Parathyroid adenoma (tissue), 2 donors: ENCODE results near the gene MFN2.

Source experiments
- H2AFZ ChIP-seq: fragments of 300-600 bp; sonication (generic); one replicate; pipeline ENCODE4 v1.7.0; 2017; ENCODE audit warnings: antibody characterized with exemption, mild to moderate bottlenecking
- H3K27ac ChIP-seq: fragments of 300-600 bp; sonication (generic); one replicate; pipeline ENCODE4 v1.7.0; 2017
- H3K27me3 ChIP-seq: fragments of 300-600 bp; sonication (generic); one replicate; pipeline ENCODE4 v1.7.0; 2017; ENCODE audit warnings: low read length; ENCODE audit not compliant: control insufficient read depth, insufficient read depth
- H3K36me3 ChIP-seq: fragments of 300-600 bp; sonication (generic); one replicate; pipeline ENCODE4 v1.7.0; 2017; ENCODE audit warnings: low read length; ENCODE audit not compliant: control insufficient read depth, insufficient read depth
- H3K4me1 ChIP-seq: fragments of 300-600 bp; sonication (generic); one replicate; pipeline ENCODE4 v1.7.0; 2017; ENCODE audit warnings: control low read depth
- H3K4me2 ChIP-seq: fragments of 300-600 bp; sonication (generic); one replicate; pipeline ENCODE4 v1.7.0; 2017; ENCODE audit warnings: low read length
- H3K4me3 ChIP-seq: fragments of 300-600 bp; sonication (generic); one replicate; pipeline ENCODE4 v1.7.0; 2017; ENCODE audit warnings: low read depth, low read length
- H3K79me2 ChIP-seq: fragments of 300-600 bp; sonication (generic); one replicate; pipeline ENCODE4 v1.7.0; 2017; ENCODE audit warnings: control low read depth
- H3K9ac ChIP-seq: fragments of 300-600 bp; sonication (generic); one replicate; pipeline ENCODE4 v1.7.0; 2017; ENCODE audit warnings: mild to moderate bottlenecking
- H3K9me3 ChIP-seq: fragments of 300-600 bp; sonication (generic); one replicate; pipeline ENCODE4 v1.7.0; 2017; ENCODE audit warnings: low read length; ENCODE audit not compliant: control insufficient read depth
- TF ChIP-seq, protein P1 (sequence below): fragments of 300-600 bp; sonication (generic); IDR thresholded peaks from one replicate; pipeline ENCODE4 v1.7.0; 2017; ENCODE audit warnings: antibody characterized with exemption, mild to moderate bottlenecking
- donor health status: primary hyperparathyroidism.

Gene MFN2

DNA sequence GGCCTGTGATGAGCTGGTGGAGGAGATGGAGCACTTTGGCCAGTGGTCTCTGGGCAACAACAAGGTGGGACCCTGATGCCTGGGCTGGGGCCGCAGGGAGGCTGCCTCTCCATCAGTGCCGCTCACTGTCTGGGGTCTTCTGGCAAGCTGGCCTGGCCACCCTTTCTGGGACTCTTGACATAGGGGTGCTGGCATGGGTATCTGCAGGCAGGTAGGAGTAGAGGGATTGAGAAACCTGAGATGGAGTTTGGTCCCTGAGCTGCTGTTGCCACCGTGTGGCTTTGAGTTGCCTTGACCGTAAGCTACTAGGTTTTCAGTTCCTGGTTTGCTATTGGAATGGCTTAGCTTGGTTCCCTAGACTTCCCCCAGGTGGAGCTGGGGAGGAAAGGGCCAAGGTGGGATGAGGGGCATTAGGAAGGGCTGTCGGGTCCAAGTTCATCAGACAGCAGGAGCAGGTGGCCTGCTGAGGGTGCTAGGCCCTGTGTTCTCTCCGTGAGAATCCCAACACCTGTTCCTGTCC, 13.2 kb upstream of the MFN2 start:
- H3K27ac ChIP-seq: no peak overlapping the region
- H3K36me3 ChIP-seq: no peaks in the 10 kb centered on the region

DNA sequence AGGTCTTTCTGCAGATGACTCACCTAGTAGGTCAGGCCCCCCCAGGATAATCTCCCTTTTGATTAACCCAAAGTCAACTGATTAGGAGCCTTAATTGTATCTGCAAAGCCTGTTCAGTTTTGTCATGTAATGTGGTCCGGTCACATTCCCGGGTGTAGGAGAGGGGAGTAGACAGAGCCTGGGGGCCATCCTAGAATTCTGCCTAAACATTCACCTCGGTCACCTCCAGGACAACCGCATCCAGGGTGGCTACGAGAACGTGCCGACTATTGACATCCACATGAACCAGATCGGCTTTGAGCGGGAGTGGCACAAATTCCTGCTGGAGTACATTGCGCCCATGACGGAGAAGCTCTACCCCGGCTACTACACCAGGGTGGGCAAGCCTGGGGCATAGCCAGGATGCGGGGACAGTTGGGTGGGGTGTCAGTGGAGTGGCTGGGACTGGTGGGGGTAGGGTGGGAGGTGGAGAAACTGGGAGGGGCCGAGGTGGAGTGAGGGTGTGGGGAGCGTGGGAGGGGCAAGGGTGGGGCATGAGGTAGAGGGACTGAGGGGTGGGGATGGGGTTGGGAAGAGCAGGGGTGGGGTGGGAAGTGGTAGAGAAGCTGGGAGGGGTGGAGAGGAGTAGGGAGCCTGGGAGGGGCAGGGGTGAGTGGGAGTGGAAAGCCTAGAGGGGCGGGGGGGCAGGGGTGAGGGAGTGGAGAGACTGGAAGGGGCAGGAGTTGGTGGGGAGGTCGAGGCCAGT, 9.6 kb upstream of the MFN2 start:
- no peaks in the 10 kb centered on the region for H3K9me3 ChIP-seq
- no peaks in the 10 kb centered on the region for H3K79me2 ChIP-seq
- no peak overlapping the region for H3K4me2 ChIP-seq
- no peak overlapping the region for H2AFZ ChIP-seq
- TF ChIP-seq, protein P1, sequence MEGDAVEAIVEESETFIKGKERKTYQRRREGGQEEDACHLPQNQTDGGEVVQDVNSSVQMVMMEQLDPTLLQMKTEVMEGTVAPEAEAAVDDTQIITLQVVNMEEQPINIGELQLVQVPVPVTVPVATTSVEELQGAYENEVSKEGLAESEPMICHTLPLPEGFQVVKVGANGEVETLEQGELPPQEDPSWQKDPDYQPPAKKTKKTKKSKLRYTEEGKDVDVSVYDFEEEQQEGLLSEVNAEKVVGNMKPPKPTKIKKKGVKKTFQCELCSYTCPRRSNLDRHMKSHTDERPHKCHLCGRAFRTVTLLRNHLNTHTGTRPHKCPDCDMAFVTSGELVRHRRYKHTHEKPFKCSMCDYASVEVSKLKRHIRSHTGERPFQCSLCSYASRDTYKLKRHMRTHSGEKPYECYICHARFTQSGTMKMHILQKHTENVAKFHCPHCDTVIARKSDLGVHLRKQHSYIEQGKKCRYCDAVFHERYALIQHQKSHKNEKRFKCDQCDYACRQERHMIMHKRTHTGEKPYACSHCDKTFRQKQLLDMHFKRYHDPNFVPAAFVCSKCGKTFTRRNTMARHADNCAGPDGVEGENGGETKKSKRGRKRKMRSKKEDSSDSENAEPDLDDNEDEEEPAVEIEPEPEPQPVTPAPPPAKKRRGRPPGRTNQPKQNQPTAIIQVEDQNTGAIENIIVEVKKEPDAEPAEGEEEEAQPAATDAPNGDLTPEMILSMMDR: no peak
- H3K36me3 ChIP-seq: no peaks in the 10 kb centered on the region
- H3K9ac ChIP-seq: no peak overlapping the region
- no peak overlapping the region for H3K27ac ChIP-seq
- no peaks in the 10 kb centered on the region for H3K4me1 ChIP-seq
- H3K27me3 ChIP-seq: no peaks in the 10 kb centered on the region
- H3K4me3 ChIP-seq: no peak overlapping the region

More for the DNA sequence above, 13.2 kb upstream of the MFN2 start:
- H3K79me2 ChIP-seq: no peaks in the 10 kb centered on the region
- H2AFZ ChIP-seq: no peak overlapping the region
- no peaks in the 10 kb centered on the region for H3K9me3 ChIP-seq
- TF ChIP-seq, protein P1: peak; percentile 60
- H3K9ac ChIP-seq: no peak overlapping the region
- H3K4me1 ChIP-seq: no peaks in the 10 kb centered on the region
- H3K4me3 ChIP-seq: no peak overlapping the region
- H3K27me3 ChIP-seq: no peaks in the 10 kb centered on the region
- no peak overlapping the region for H3K4me2 ChIP-seq

DNA sequence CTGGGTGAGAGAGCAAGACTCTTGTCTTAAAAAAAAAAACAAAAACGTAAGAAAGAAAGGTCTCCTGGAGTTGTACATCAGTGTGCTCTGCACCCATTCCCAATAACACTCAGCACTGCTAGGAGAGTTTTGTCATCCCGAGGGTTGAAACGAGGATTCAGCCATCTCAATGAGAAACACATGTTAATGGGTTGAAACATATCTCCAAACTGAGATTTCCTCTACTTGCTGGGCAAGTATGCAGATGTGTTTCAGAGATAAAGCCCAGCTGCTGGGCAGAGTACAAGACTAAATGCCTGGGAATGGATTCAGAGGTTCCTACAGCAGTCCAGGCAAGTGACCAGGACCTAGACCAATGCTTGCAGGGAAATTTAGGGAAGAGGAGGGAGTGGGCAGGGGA, 2.6 kb upstream of the MFN2 start:
- Histone ChIP-seq H3K9me3 (no peaks in the 10 kb centered on the region), H2AFZ (no peak overlapping the region), H3K27me3 (no peaks in the 10 kb centered on the region), H3K4me1 (peaks cover 3% of the 10 kb centered on the region), H3K27ac (no peak overlapping the region), H3K9ac (no peak overlapping the region), H3K79me2 (peaks cover 2% of the 10 kb centered on the region), H3K4me3 (no peak overlapping the region), H3K4me2 (no peak overlapping the region), H3K36me3 (no peaks in the 10 kb centered on the region)
- TF ChIP-seq, protein P1: no peak

DNA sequence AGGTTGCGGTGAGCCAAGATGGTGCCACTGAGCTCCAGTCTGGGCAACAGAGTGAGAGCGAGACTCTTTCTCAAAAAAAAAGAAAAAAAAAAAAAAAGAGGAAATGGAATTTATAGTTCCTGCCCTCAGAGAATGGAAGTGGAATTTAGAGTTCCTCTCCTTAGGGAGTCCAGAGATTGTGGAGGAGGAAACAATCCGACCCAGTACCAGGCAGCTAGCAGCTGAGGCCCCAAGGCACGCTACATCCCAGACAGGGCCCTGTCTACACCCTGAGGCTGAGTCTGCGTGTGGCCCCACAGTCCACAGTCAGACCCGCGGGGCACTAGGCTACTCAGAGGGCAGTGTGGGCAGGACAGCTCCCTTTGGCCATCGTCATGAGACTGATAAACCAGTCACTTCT, 1.9 kb upstream of the MFN2 start:
- Histone ChIP-seq H3K9me3 (no peaks in the 10 kb centered on the region), H3K27me3 (no peaks in the 10 kb centered on the region), H3K36me3 (no peaks in the 10 kb centered on the region), H3K4me3 (no peak overlapping the region), H3K27ac (no peak overlapping the region), H3K79me2 (peaks cover 4% of the 10 kb centered on the region), H3K4me1 (peaks cover 3% of the 10 kb centered on the region), H3K4me2 (no peak overlapping the region), H2AFZ (no peak overlapping the region), H3K9ac (no peak overlapping the region)
- TF ChIP-seq, protein P1: no peak
